Hepatocyte (in vitro differentiated cells): Measurements from ENCODE around the gene MRPS12. TPM values are rescaled to one million over a fixed set of nuclear protein-coding genes. Genes with fewer than 3 reads are reported as not detected.

Experiments
- DNase-seq: peaks from one replicate; pipeline ENCODE4 v3.0.0-alpha.2; 2016; ENCODE audit warnings: low spot score
- H2AFZ ChIP-seq: fragments of 200-600 bp; sonication (generic); 2 replicates; pipeline ENCODE4 v1.6.0; 2016; ENCODE audit warnings: antibody characterized with exemption, mild to moderate bottlenecking
- H3K27ac ChIP-seq: fragments of 200-600 bp; sonication (generic); 2 replicates; pipeline ENCODE4 v1.5.1; 2016; ENCODE audit warnings: mild to moderate bottlenecking
- H3K27me3 ChIP-seq: fragments of 200-600 bp; sonication (generic); 2 replicates; pipeline ENCODE4 v1.6.1; 2016
- H3K36me3 ChIP-seq: fragments of 200-600 bp; sonication (generic); replicated peaks from 2 replicates; pipeline ENCODE4 v1.5.1; 2016; ENCODE audit warnings: low read depth; ENCODE audit not compliant: insufficient read depth
- H3K4me1 ChIP-seq: fragments of 200-600 bp; sonication (generic); 2 replicates; pipeline ENCODE4 v1.5.1; 2016; ENCODE audit warnings: mild to moderate bottlenecking, moderate library complexity; ENCODE audit not compliant: insufficient read depth
- H3K4me2 ChIP-seq: fragments of 200-600 bp; sonication (generic); 2 replicates; pipeline ENCODE4 v1.6.0; 2016
- H3K4me3 ChIP-seq: fragments of 200-600 bp; sonication (generic); 2 replicates; pipeline ENCODE4 v1.5.1; 2016; ENCODE audit warnings: mild to moderate bottlenecking
- H3K79me2 ChIP-seq: fragments of 200-600 bp; sonication (generic); 2 replicates; pipeline ENCODE4 v1.6.0; 2017; ENCODE audit warnings: mild to moderate bottlenecking
- H3K9me2 ChIP-seq: fragments of 200-600 bp; sonication (generic); replicated peaks from 2 replicates; pipeline ENCODE4 v1.6.0; 2017; ENCODE audit warnings: mild to moderate bottlenecking; ENCODE audit not compliant: insufficient read depth
- H3K9me3 ChIP-seq: fragments of 200-600 bp; sonication (generic); 2 replicates; pipeline ENCODE4 v1.5.1; 2016; ENCODE audit warnings: low read depth, mild to moderate bottlenecking
- H4K20me1 ChIP-seq: fragments of 200-600 bp; sonication (generic); 2 replicates; pipeline ENCODE4 v1.6.0; 2016; ENCODE audit warnings: mild to moderate bottlenecking; ENCODE audit not compliant: insufficient read depth, poor library complexity, severe bottlenecking
- EZH2 ChIP-seq: fragments of 200-600 bp; sonication (generic); IDR thresholded peaks from 2 replicates; pipeline ENCODE4 v1.6.1; 2016; ENCODE audit warnings: antibody characterized with exemption, mild to moderate bottlenecking, borderline replicate concordance
- EZH2phosphoT487 ChIP-seq: fragments of 200-600 bp; sonication (generic); IDR thresholded peaks from one replicate; pipeline ENCODE4 v1.6.1; 2018; ENCODE audit warnings: antibody characterized with exemption, mild to moderate bottlenecking, low read depth, moderate library complexity; ENCODE audit not compliant: unreplicated experiment, severe bottlenecking
- WGBS: methylation state at CpG from one replicate; pipeline ENCODE4 v1.1.6; 2016; ENCODE audit warnings: low lambda C conversion rate; ENCODE audit errors: missing lambda C conversion rate; 5-methylcytosine and 5-hydroxymethylcytosine counted together
- polyA plus RNA-seq: library from polyadenylated mRNA; unstranded; fragments of >200 nt; fragmentation: Nextera tagmentation; extraction: Ambion mirVana; gene quantifications from 2 replicates; pipeline ENCODE4 v1.2.1, GENCODE V29; 2016
- total RNA-seq: library from RNA; depleted of rRNA; stranded (reverse); fragments of >200 nt; gene quantifications from 2 replicates; pipeline ENCODE4 v1.2.3, GENCODE V29; 2014
- TF ChIP-seq, protein P1 (sequence below): fragments of 200-600 bp; sonication (generic); IDR thresholded peaks from 2 replicates; pipeline ENCODE4 v1.5.1; 2016; ENCODE audit warnings: antibody characterized with exemption, mild to moderate bottlenecking; ENCODE audit not compliant: poor library complexity

The MRPS12 gene
- total and polyA plus RNA-seq, 2 experiments from 2014 or later: 35.8 to 66.8 TPM

DNA sequence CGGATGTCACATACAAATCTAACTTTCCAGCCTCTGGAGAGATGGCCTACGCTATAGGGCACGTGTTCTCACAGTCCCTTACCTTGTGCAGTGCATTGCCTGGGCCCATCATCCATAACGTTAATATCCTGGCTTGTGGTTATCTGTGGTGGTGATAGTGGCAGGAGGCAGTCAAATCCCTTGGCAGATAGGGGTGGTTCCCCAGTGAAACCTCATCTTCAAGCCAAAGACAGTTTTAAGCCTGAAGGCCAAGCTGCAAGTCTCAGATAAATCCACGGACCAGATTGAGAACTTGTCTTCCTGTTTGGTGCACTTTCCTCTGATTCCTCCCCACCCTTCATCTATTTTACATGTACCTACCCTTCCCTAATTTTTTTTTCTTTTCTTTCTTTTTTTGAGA, 49.1 kb downstream of the MRPS12 start:
- WGBS: 66% methylated on average over 5 of the region's 5 CpGs
- Histone ChIP-seq H3K4me3 (no peak overlapping the region), H3K27ac (no peak overlapping the region), H3K4me2 (no peak overlapping the region), H2AFZ (no peak overlapping the region), H4K20me1 (no peaks in the 10 kb centered on the region), H3K36me3 (no peaks in the 10 kb centered on the region), H3K4me1 (peaks cover 20% of the 10 kb centered on the region), H3K79me2 (no peaks in the 10 kb centered on the region), H3K27me3 (no peaks in the 10 kb centered on the region), H3K9me2 (no peaks in the 10 kb centered on the region), H3K9me3 (no peaks in the 10 kb centered on the region)
- no peak for DNase-seq
- no peak for TF ChIP-seq EZH2

DNA sequence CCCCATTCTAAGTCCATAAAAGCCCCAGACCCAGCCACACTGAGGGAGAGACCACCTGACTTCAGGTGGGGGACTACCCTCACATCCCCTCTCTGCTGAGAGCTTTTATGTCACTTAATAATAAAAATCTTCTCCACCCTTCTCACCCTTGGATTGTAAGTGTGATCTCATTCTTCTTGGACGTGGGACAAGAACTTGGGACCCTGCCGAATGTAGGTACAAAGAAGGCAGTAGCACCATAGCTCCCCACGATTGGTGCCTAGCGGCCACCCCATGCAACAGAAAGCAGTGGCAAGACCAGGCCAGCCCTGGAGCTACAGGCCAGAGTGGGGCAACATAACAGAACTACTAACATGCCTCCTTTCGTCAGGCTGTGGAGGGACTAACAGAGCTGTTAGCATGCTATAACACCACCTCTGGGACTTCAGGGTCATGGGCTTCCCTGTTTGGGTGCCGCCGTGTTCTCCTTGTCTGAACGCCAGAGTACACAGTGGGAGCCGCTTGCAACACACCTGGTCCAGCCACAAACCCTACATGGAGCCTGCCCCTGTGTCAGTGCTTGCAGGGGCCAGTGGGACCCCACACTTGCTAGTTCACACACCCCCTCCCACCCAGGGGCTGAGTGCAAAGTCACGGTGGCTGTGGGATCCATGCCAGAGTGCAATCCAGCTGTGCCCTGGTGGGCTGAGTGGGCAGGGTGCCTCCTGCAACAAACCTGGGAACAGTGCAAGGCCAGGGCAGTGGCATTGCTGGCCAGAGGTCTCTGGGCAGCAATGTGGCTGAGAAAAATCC, 50.0 kb downstream of the MRPS12 start:
- no peaks in the 10 kb centered on the region for H3K36me3 ChIP-seq
- peaks cover 20% of the 10 kb centered on the region for H3K4me1 ChIP-seq
- no peak overlapping the region for H3K4me2 ChIP-seq
- TF ChIP-seq EZH2phosphoT487: no peak
- TF ChIP-seq, protein P1, sequence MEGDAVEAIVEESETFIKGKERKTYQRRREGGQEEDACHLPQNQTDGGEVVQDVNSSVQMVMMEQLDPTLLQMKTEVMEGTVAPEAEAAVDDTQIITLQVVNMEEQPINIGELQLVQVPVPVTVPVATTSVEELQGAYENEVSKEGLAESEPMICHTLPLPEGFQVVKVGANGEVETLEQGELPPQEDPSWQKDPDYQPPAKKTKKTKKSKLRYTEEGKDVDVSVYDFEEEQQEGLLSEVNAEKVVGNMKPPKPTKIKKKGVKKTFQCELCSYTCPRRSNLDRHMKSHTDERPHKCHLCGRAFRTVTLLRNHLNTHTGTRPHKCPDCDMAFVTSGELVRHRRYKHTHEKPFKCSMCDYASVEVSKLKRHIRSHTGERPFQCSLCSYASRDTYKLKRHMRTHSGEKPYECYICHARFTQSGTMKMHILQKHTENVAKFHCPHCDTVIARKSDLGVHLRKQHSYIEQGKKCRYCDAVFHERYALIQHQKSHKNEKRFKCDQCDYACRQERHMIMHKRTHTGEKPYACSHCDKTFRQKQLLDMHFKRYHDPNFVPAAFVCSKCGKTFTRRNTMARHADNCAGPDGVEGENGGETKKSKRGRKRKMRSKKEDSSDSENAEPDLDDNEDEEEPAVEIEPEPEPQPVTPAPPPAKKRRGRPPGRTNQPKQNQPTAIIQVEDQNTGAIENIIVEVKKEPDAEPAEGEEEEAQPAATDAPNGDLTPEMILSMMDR: no peak
- no peak for TF ChIP-seq EZH2
- no peak overlapping the region for H3K4me3 ChIP-seq
- 80% methylated on average over 10 of the region's 10 CpGs for WGBS
- no peaks in the 10 kb centered on the region for H3K9me3 ChIP-seq
- no peak overlapping the region for H2AFZ ChIP-seq
- no peaks in the 10 kb centered on the region for H4K20me1 ChIP-seq
- no peaks in the 10 kb centered on the region for H3K9me2 ChIP-seq
- no peak overlapping the region for H3K27ac ChIP-seq
- H3K79me2 ChIP-seq: no peaks in the 10 kb centered on the region
- no peaks in the 10 kb centered on the region for H3K27me3 ChIP-seq
- DNase-seq: no peak

Other genes with a start within 250 kb of the MRPS12 start
- gene CAPN12, start 186.5 kb upstream of the MRPS12 start, total RNA-seq: 12.5 and 26.6 TPM in 2 replicates
- gene CAPN12, start 186.5 kb upstream of the MRPS12 start, polyA plus RNA-seq: 24.3 and 38.9 TPM in 2 replicates
- not detected in 2 replicates for gene LGALS7, start 157.4 kb upstream of the MRPS12 start, total RNA-seq
- gene LGALS7, start 157.4 kb upstream of the MRPS12 start, polyA plus RNA-seq: 1.2 TPM in 2 replicates
- 0.64 TPM in 1 of 2 replicates, not detected in the other for gene LGALS7B, start 141.7 kb upstream of the MRPS12 start, total RNA-seq
- 0.72 TPM in 1 of 2 replicates, not detected in the other for gene LGALS7B, start 141.7 kb upstream of the MRPS12 start, polyA plus RNA-seq
- 147 and 148 TPM in 2 replicates for gene LGALS4, start 118.0 kb upstream of the MRPS12 start, total RNA-seq
- gene LGALS4, start 118.0 kb upstream of the MRPS12 start, polyA plus RNA-seq: 181 and 199 TPM in 2 replicates
- 125 and 133 TPM in 2 replicates for gene ECH1, start 99.2 kb upstream of the MRPS12 start, total RNA-seq
- 272 and 284 TPM in 2 replicates for gene ECH1, start 99.2 kb upstream of the MRPS12 start, polyA plus RNA-seq
- 154 and 209 TPM in 2 replicates for gene HNRNPL, start 81.0 kb upstream of the MRPS12 start, total RNA-seq
- gene HNRNPL, start 81.0 kb upstream of the MRPS12 start, polyA plus RNA-seq: 169 and 184 TPM in 2 replicates
- 3.9 and 5.6 TPM in 2 replicates for gene RINL, start 52.7 kb upstream of the MRPS12 start, total RNA-seq
- gene RINL, start 52.7 kb upstream of the MRPS12 start, polyA plus RNA-seq: 4.6 and 7.7 TPM in 2 replicates
- gene SIRT2, start 31.3 kb upstream of the MRPS12 start, total RNA-seq: 52.1 and 61.9 TPM in 2 replicates
- 75.9 and 78.7 TPM in 2 replicates for gene SIRT2, start 31.3 kb upstream of the MRPS12 start, polyA plus RNA-seq
- gene NFKBIB, start 31.0 kb upstream of the MRPS12 start, total RNA-seq: 20.8 and 24.1 TPM in 2 replicates
- 29.6 and 30.1 TPM in 2 replicates for gene NFKBIB, start 31.0 kb upstream of the MRPS12 start, polyA plus RNA-seq
- not detected in 2 replicates for gene CCER2, start 18.8 kb upstream of the MRPS12 start, total RNA-seq
- 0.74 and 1.1 TPM in 2 replicates for gene CCER2, start 18.8 kb upstream of the MRPS12 start, polyA plus RNA-seq
- gene SARS2, start 181 bp upstream of the MRPS12 start, total RNA-seq: 24.2 and 27.3 TPM in 2 replicates
- gene SARS2, start 181 bp upstream of the MRPS12 start, polyA plus RNA-seq: 47.7 and 67.6 TPM in 2 replicates
- 41.9 and 48.4 TPM in 2 replicates for gene FBXO17, start 44.8 kb downstream of the MRPS12 start, total RNA-seq
- 49.4 and 59.9 TPM in 2 replicates for gene FBXO17, start 44.8 kb downstream of the MRPS12 start, polyA plus RNA-seq
- gene FBXO27, start 101.6 kb downstream of the MRPS12 start, total RNA-seq: 6.7 and 15.2 TPM in 2 replicates
- 10.3 and 11.0 TPM in 2 replicates for gene FBXO27, start 101.6 kb downstream of the MRPS12 start, polyA plus RNA-seq
- 0.16 and 0.23 TPM in 2 replicates for gene ACP7, start 153.4 kb downstream of the MRPS12 start, total RNA-seq
- 0.13 and 0.21 TPM in 2 replicates for gene ACP7, start 153.4 kb downstream of the MRPS12 start, polyA plus RNA-seq
- 15.2 and 20.3 TPM in 2 replicates for gene PAK4, start 194.8 kb downstream of the MRPS12 start, total RNA-seq
- gene PAK4, start 194.8 kb downstream of the MRPS12 start, polyA plus RNA-seq: 39.6 and 41.0 TPM in 2 replicates